HFF-Myc (cell line): ENCODE measurements around the gene HSD11B1.

Source experiments
- DNase-seq: peaks from one replicate; pipeline ENCODE4 v3.0.0-alpha.2; 2011; ENCODE audit warnings: low read depth; ENCODE audit errors: extremely low read depth
- H3K4me3 ChIP-seq: replicated peaks from 2 replicates; pipeline ENCODE4 v1.5.1; 2011; ENCODE audit warnings: low read depth, mild to moderate bottlenecking, control low read depth, low read length
- CTCF ChIP-seq: IDR thresholded peaks from 2 replicates; pipeline ENCODE4 v1.5.1; 2012; ENCODE audit warnings: mild to moderate bottlenecking, low read depth, low read length, control low read depth; ENCODE audit errors: missing control alignments

HSD11B1 gene

DNA sequence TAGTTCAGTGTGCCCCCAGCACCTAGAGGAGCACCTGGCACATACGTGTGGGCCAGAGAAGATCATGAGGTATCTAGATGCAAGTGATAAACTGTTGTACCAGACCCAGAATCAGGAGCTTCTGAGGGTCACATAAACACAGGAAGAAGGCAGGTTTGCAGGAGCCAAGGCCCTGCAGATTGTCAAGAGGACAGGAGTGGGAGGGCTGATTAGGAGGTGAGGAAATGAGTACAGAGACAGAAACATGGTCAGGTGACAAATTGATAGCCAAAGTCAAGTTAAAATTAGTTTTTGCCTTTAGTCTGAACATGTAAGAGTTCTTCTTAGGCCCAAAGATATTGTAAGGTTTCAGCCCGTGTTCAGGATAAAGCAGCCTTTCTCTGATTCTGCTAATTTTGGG, 37.2 kb downstream of the HSD11B1 start:
- H3K4me3 ChIP-seq = no peak overlapping the region
- no peak for TF ChIP-seq CTCF
- DNase-seq = no peak

GRCh38 chr1:209742409-209743144, 37.9 kb downstream of the HSD11B1 start:
- TF ChIP-seq CTCF = no peak
- DNase-seq = no peak
- H3K4me3 ChIP-seq = no peak overlapping the region

DNA sequence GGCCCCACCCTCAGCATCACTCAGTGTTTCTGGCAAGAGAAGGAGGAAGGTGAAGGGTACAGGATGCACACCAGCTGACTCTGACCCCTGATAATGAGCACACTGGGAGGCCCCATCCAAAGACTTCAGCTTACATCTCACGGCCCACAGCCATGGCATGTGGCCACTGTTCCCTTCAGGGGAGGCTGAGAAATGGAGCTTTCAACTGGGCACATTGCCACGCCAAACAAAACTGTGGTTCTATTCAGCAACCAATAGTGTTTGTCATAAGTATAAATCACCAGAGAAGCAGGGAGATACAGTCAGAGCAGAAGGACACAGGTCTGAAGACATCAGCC, 38.5 kb downstream of the HSD11B1 start:
- TF ChIP-seq CTCF = no peak
- no peak overlapping the region for H3K4me3 ChIP-seq
- no peak for DNase-seq

DNA sequence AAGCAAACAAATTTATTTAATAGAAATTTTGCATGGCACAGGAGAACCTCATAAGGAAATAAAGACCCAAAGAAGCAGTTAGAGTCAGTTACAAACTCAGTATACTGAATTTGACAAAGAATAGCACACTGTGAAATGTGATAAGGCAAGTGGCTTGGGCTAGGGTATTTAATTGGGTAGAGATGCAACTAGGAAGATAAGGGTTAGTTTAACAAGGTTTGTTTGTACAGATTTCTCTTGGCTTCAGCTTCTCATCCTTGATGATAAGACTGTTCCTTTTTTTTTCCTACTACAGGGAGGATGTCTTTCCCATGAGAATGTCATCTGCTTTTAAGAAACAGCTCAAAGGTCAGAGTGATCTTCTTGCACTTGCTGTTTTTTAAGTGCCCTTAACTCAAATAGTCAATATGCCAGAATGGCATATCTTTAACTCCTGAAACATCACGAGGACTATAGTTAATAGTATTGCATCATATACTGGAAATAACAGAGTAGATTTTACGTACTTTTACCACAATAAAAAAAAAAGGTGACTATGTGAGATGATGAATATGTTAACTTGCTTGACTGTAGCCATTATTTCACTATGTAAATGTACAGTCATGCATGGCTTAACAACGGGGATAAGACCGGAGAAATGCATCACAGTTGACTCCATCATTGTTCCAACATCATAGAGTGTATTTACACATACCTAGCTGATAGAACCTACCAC, 42.0 kb downstream of the HSD11B1 start:
- no peak for DNase-seq
- no peak for TF ChIP-seq CTCF
- H3K4me3 ChIP-seq = no peak overlapping the region

DNA sequence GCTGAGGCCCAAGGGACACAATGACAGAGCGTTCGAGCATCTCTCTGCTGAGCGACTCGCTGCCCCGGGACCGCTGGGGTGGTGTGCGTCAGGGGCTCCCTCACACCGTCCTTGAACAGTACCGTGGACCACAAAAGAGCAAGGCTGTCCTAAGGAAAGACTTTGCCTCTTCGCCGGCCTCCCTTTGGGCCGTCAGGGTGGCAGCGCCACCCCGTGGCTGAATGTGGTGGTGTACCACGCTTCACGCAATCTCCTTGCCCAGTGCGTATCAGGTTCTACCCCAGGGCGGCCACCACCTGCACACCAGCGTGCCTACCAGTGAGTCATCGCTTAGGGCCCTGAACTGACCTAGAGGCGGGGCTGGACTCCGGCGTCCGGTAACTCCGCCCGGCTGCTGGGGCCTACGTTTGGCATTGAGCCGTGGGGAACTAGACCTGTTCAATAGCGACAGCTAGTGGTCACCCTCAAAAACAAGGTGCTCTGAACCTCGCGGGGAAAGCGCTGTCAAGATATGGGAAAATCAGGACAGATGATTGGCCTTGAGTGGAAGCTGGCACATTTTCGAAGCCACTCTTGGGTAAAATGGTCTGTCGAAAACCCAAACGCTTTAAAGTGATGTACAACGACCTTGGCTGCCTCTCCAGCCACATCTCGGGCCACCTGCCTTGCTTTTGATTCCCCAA, 43.1 kb downstream of the HSD11B1 start:
- H3K4me3 ChIP-seq = no peak overlapping the region
- peak; percentile 86 for DNase-seq
- TF ChIP-seq CTCF = peak; percentile 83

DNA sequence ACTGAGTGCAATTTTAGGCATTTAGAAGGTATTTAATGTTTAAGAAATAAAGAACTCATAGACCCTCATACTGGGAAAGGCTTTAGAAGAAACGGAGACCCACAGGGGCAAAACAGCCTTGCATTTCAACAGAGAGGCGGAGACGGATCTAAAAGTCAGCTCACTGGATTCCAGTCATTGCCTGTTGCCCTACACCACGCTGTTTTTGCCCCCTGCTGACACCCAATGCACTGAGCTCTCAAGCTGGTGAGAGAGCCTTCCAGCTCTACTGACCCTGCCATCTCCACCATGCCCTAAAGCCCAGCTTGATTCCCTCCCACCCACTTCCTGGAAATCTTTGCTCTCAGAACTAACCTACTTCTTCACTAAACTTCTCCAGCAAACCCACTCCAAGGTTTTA, 44.0 kb downstream of the HSD11B1 start:
- DNase-seq = no peak
- no peak for TF ChIP-seq CTCF
- H3K4me3 ChIP-seq = no peak overlapping the region
